Stimulated activated CD4-positive, alpha-beta T cell treated with anti-CD3 and anti-CD28 coated beads, TNF-alpha, amount 100 ng/mL, for 1 hour (primary cell): ENCODE measurements around the gene CLDN4.

ENCODE experiments used
- DNase-seq, 3 donors: peaks; one replicate each; pipeline ENCODE4 v3.0.0-alpha.2; 2020; ENCODE audit warnings: low read depth in 3 of 3, low spot score in 1 of 3

CLDN4 gene

GRCh38 chr7:73871163-73872011 is 40.6 kb downstream of the CLDN4 start:
- no peak for DNase-seq

- DNase-seq, result no peak
Measured at GRCh38 chr7:73872056-73872908, 41.5 kb downstream of the CLDN4 start.

GRCh38 chr7:73876361-73876760 is 45.6 kb downstream of the CLDN4 start:
- no peak for DNase-seq

- DNase-seq, result no peak
Measured at GRCh38 chr7:73876973-73877372, 46.2 kb downstream of the CLDN4 start.

DNA sequence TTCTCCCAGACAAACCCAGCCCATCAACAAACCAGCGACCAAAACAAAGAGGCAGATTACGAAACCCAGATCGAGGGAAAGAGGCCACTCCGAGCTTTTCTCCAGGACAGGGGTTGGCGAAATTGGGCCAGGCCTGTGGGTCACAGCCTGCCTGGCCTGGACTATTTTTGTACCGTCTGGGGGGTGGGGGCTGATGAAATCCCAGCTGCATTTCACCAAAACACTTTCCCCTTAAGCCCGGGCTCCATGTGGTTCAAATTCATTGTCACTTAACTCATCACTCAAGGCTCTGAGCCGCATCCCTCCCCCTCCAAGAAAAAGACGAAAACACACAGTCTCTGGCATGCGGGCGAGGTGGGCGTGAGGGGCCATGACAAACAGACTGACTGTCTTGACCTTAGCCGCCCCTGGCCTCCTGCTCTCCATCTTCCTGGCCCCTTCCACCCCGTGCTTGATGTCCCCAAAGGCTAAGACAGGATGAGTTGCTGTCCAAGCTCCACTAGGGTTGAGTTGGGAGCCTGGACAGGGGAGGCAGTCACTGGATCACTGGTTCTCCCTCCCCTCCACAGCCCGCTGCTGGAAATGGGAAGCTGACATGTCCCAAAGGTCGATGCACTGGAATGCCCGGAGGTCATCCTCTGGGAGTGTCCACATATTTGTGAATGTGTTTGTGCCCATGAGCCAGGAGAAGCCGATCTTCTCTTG is 49.3 kb downstream of the CLDN4 start:
- no peak for DNase-seq

DNA sequence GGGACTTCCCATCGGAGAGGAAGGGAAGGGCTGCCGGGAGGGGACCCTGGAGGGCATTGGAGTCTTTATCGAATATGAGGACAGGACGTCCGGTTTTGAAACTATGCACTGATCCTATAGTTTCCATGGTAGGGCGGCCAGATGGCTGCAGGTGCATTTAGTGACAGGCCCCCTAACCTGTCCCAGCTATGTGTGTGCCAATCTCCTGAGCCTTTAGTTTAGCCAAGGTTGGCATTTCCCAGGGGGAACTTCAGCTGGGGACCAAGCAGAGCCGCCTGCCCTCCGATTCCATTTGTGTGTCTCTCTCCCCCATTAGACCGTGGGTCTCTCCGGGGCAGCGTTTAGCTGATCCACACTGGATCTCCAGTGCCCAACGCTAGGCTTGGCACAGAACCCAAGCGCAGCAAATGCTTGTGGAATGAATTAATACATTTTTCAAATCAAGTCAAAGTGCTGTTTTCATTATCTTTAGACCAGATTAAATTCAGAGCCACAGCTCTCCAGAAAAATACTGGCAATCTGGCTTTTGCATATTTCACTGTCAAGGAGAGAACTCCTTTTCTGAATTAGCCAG is 50.0 kb downstream of the CLDN4 start:
- no peak for DNase-seq

DNA sequence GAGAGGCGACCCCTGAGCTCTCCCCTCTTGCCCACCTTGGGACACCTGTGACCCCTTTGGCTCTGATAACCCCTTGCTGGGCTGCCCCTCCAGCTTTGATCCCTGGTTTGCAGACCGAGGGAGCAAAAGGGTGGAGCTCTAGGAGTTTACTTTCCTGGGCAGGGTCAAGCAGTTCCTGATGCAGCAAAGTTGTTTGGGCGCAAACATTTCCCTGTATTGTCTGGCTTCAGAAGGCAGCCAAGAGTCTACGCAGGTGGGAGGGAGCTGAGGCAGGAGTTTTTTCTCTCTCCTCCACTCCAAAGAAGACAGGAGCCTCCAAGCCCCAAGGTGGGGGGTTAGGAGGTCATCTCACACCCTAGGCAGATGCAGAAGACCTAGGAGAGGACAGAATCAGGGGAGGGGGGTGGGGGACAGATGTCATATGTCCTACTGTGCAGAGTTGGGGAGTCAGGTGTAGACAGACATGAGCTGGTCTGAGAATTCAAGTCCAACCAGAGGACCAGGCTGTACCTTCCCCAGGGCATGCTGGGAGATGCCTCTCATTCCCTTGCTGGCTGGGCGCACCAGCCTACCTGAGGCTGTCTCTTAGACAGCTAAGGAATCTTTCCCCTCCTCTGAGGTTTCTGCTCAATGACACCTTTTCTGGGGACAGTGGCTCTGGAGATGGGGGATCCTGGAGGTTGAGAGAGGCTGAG is 50.7 kb downstream of the CLDN4 start:
- DNase-seq, result no peak

DNA sequence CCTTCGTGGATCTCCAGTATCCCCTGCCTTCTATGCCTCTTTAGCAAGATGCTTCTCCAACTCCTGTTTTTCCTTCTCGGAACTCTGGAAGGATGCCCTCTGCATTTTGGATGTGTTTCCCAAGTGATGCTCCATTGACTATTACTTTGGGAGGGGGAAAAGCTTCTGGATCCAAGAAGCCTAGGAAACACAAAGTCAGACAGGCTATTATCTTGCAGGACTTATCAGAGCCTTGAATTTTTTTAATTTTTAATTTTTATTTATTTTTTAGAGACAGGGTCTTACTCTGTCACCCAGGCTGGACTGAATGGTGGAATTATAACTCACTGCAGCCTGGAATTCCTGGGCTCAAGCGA is 51.2 kb downstream of the CLDN4 start:
- DNase-seq, result no peak
